BE2C (cell line): ENCODE measurements around the gene TIMP4.

ENCODE experiments used
- DNase-seq: peaks from one replicate; pipeline ENCODE4 v3.0.0-alpha.2; 2020
- H3K27me3 ChIP-seq: fragments of 250-450 bp; sonication (Bioruptor Pico); 2 replicates; pipeline ENCODE4 v1.5.1; 2020; ENCODE audit warnings: mild to moderate bottlenecking
- H3K36me3 ChIP-seq: fragments of 250-450 bp; sonication (Bioruptor Pico); 2 replicates; pipeline ENCODE4 v1.5.1; 2020; ENCODE audit warnings: mild to moderate bottlenecking
- H3K4me1 ChIP-seq: fragments of 250-450 bp; sonication (Bioruptor Pico); 2 replicates; pipeline ENCODE4 v1.5.1; 2020
- H3K4me3 ChIP-seq: 2 replicates; pipeline ENCODE4 v1.5.1; 2011; ENCODE audit warnings: low read depth, low read length
- H3K9me3 ChIP-seq: fragments of 250-450 bp; sonication (Bioruptor Pico); 2 replicates; pipeline ENCODE4 v1.5.1; 2020
- CTCF ChIP-seq: IDR thresholded peaks from 2 replicates; pipeline ENCODE4 v1.5.1; 2012; ENCODE audit warnings: mild to moderate bottlenecking, low read depth, low read length

The TIMP4 gene

DNA sequence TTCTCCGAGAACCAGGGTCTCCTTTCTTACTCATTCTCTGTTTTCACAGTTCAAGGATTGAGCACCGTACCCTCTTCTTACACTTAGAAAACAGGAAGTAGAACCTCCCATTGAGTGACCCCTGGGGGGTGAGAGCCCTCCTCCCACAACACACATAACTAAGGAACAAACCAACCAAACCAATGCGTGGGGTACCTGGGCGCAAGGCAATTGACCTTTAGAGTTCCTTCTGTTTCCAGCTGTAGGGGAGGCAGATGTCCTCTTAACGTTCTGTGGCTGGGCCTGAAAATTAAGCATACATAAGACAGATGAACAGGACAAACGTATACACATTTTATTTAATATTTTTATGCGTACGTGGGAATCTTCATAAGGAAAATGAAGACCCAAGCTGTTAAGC is 33.5 kb upstream of the TIMP4 start:
- peaks cover 10% of the 10 kb centered on the region for H3K36me3 ChIP-seq
- no peak for DNase-seq
- no peaks in the 10 kb centered on the region for H3K4me1 ChIP-seq
- H3K4me3 ChIP-seq: no peak overlapping the region
- no peaks in the 10 kb centered on the region for H3K9me3 ChIP-seq
- no peak for TF ChIP-seq CTCF
- H3K27me3 ChIP-seq: no peaks in the 10 kb centered on the region

DNA sequence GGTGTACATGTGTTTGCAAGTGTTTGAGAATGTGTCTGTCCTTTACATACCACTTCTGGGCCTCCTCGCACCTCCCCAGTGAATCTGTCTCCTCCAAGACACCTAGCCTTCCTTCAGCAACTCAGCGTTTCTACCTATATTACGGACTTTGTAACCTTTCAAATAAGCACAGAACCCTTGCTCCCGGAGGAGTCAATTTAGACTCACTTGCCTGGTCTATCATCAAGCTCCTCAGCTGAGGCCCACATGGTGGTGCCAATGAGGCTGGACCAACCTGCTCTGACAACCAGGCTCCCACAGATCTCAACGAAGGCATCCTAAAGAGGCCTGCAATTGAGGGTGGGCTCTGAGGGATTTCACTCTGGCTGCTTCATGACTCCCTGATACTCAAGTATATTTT is 32.8 kb upstream of the TIMP4 start:
- DNase-seq: no peak
- H3K36me3 ChIP-seq: peaks cover 10% of the 10 kb centered on the region
- no peak overlapping the region for H3K4me3 ChIP-seq
- H3K9me3 ChIP-seq: no peaks in the 10 kb centered on the region
- no peaks in the 10 kb centered on the region for H3K27me3 ChIP-seq
- TF ChIP-seq CTCF: no peak
- H3K4me1 ChIP-seq: no peaks in the 10 kb centered on the region

DNA sequence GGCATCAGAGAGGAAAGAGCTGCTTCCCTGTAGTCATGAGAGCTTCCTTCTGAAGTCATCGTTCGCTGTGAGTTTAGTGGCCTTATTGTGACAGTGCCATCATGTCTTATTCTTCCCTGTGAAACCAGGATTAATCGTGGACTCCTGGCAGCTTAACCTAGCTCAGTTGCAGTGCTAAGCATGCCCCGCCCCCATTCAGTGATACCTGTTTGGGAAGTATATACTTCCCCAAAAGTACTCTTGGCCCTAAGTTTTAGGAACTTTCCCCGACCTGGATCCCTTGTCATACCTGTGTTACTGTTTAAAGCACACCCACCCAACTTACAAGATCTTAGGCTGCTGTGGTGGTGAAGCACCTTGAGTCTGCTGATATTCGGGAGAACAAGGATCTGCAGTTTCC is 32.1 kb upstream of the TIMP4 start:
- Histone ChIP-seq H3K36me3 (peaks cover 10% of the 10 kb centered on the region), H3K4me3 (no peak overlapping the region), H3K4me1 (no peaks in the 10 kb centered on the region), H3K27me3 (no peaks in the 10 kb centered on the region), H3K9me3 (no peaks in the 10 kb centered on the region)
- TF ChIP-seq CTCF: no peak
- no peak for DNase-seq

DNA sequence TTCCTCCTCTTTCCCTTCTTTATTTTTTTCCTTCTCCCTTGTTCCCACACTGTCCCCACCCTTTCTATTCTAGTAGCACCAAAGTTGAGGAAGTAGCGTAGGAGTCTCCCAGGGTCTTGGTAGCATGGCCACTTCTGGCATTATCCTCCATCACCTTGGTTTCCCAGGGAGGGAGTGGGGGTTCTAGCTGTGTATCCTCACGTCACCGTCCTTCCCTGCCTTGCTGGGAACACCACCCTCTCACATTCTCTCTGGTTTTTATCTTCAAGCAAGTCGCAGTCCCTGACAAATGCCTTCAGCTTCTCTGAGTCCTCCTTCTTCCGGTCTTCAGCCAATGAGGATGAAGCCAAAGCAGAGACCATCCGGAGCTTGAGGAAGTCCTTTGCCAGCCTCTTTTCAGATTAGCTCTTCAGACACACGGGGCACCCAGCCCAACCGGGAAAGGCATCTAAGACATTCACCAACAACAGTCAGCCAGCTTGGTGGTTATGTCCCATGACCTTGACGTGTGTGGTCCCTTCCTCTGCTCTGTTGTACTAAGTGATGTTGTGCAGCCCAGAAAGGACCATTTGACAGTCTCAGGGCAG is 31.6 kb upstream of the TIMP4 start:
- Histone ChIP-seq H3K4me1 (no peaks in the 10 kb centered on the region), H3K27me3 (no peaks in the 10 kb centered on the region), H3K4me3 (no peak overlapping the region), H3K9me3 (no peaks in the 10 kb centered on the region), H3K36me3 (peaks cover 10% of the 10 kb centered on the region)
- no peak for TF ChIP-seq CTCF
- DNase-seq: no peak

GRCh38 chr3:12188681-12189287 is 30.1 kb upstream of the TIMP4 start:
- no peaks in the 10 kb centered on the region for H3K9me3 ChIP-seq

DNA sequence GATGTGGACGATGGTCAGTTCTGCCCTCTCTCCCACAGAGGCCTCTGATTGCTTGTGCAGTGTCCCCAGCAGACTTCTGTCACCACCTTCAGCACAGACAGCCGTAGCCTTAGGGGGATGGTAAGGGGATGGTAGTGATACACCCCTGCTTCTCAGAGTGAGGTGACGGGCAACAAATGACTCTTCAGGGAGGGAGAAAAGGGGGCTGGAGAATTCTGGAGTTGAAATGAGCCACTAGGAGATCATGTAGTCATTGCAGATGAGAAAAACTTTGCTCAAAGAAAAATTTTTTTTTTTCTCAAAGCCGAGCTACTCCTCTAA is 29.6 kb upstream of the TIMP4 start:
- H3K4me3 ChIP-seq: no peak overlapping the region
- no peaks in the 10 kb centered on the region for H3K27me3 ChIP-seq
- no peak for TF ChIP-seq CTCF

More at GRCh38 chr3:12188681-12189287, 30.1 kb upstream of the TIMP4 start:
- no peaks in the 10 kb centered on the region for H3K27me3 ChIP-seq
- H3K4me1 ChIP-seq: no peaks in the 10 kb centered on the region
- H3K4me3 ChIP-seq: no peak overlapping the region
- no peak for TF ChIP-seq CTCF
- DNase-seq: no peak
- H3K36me3 ChIP-seq: peaks cover 10% of the 10 kb centered on the region

More for the DNA sequence above, 29.6 kb upstream of the TIMP4 start:
- no peak for DNase-seq
- no peaks in the 10 kb centered on the region for H3K9me3 ChIP-seq
- H3K4me1 ChIP-seq: no peaks in the 10 kb centered on the region
- peaks cover 10% of the 10 kb centered on the region for H3K36me3 ChIP-seq
